CD4-positive, alpha-beta T cell treated with Interleukin-4 for 1 hour (primary cell): ENCODE results near the gene LHFPL2.
A peak's percentile ranks its signal among the peaks of the same experiment; 100 is the strongest.
"Not testable (repeated sequence)": the region's sequence is repeated elsewhere in the genome, so short reads cannot be mapped to it uniquely, and the experiment has no call there.

Experiments used
- DNase-seq, 2 donors: peaks; one replicate each; pipeline ENCODE4 v3.0.0-alpha.2; 2020 to 2022

LHFPL2 gene, protein sequence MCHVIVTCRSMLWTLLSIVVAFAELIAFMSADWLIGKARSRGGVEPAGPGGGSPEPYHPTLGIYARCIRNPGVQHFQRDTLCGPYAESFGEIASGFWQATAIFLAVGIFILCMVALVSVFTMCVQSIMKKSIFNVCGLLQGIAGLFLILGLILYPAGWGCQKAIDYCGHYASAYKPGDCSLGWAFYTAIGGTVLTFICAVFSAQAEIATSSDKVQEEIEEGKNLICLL

GRCh38 chr5:78648359-78649210, at the start of gene LHFPL2:
Gene LHFPL2 (minus strand): TSS chr5:78648772. CDS start chr5:78510213, 138,559 bp downstream.
- peak; percentile 5 to 17 for DNase-seq

GRCh38 chr5:78696637-78697036, 48.1 kb upstream of the LHFPL2 start:
- no peak for DNase-seq

- DNase-seq = not testable (repeated sequence)
Observed at GRCh38 chr5:78696052-78696451, 47.5 kb upstream of the LHFPL2 start.

GRCh38 chr5:78693339-78693738, 44.8 kb upstream of the LHFPL2 start:
- DNase-seq = no peak

DNA sequence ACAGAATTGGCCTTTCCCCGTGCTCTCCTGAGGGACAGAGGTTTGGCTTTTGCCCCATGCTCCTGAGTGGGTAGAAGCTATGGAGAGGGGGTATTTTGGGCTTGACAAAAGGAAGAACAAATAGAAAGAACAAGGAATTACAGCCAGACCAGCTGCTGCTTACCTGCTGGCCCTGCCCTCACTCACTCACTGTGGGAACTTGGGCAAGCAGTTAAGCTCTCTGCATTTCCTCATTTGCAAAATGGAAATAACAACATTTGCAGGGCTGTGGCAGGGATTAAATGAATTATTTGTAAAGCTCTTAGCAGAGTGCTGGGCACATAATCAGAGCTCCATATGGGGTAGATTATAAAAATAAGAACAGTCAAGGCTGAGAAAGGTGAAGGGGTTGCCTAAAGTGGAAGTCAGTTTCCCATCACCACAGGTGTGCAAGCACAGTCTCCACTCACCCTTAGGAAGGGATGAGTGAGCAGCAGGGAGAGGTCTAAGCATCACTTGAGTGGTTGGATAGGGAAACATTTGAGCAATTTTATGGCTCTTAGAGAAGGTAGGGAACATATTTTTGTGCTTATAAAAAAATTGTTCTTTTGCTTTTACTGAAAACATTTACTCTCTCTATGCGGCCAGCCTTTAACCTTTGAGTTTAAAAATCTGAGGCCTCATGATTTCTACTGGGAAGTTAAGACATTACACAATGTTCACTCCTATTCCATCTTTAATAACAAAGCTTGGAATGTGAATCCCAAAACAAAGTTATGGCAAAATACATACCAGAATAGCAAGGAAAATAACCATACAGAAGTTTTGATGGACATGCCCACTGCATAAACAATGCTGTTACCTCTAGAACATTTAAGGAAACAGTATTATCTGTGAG, 42.8 kb upstream of the LHFPL2 start:
- DNase-seq = no peak

- no peak for DNase-seq
Observed at GRCh38 chr5:78690253-78690972, 41.8 kb upstream of the LHFPL2 start.

- no peak for DNase-seq
Observed at GRCh38 chr5:78689540-78690252, 41.1 kb upstream of the LHFPL2 start.

GRCh38 chr5:78687514-78687913, 38.9 kb upstream of the LHFPL2 start:
- DNase-seq = not testable (repeated sequence)

DNA sequence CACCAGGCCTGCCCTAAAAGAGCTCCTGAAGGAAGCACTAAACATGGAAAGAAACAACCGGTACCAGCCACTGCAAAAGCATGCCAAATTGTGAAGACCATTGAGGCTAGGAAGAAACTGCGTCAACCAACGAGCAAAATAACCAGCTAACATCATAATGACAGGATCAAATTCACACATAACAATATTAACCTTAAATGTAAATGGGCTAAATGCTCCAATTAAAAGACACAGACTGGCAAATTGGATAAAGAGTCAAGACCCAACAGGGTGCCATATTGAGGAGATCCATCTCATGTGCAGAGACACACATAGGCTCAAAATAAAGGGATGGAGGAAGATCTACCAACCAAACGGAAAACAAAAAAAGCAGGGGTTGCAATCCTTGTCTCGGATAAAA, 35.3 kb upstream of the LHFPL2 start:
- not testable (repeated sequence) for DNase-seq

DNA sequence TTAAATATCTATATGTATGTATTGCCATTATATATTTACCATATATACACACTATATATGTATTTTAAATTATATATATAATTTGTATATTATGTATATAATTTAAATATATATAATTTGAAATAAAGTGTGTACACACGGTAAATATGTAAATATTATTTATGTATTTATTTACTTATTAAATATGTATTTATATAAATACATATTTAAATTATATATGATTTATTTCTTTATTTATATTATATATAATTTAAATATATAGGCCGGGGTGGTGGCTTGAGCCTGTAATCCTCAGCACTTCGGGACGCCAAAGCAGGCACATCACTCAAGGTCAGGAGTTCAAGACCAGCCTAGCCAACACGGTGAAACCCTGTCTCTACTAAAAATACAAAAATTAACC, 31.3 kb upstream of the LHFPL2 start:
- no peak for DNase-seq

DNA sequence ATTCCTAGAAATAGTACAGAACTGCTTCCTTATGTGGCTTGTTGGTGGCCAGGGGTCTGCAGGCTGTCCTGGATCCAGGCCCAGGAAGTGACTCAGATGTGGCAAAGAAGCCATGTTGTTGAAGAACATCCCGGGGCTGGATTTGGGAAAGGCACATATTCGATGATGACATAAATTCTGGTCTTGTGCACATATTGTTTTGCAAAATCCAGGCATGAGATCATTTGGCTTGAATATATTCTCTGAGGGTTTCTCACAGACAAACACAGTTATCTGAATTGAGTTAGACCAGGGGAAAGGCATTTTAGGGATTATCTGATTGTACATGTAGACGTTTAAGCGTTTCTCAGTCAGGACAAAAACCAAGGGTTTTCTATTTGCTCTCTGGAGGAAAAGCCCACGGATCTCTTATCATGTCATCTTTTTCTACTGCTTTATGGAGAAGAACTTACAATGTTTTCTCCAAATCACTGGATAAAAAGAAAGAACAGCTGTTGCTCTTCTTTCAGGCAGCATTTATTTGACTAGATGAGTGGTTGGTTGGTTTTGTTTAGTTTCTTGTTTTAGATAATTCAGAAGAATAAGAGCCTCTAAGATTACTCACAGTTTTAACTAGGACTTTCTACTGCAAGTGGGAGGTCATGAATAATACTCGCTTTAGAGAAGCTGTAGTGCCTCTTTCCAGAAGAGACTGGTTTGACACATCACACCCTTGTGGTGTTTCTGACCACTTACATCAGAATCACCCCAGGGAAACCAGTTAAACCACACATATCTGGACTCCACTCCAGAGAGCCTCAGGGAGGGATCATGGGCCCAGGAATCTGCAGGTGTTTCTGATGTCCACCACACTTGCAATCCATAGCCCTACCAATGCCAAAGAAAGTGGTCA, 29.5 kb upstream of the LHFPL2 start:
- DNase-seq = no peak

DNA sequence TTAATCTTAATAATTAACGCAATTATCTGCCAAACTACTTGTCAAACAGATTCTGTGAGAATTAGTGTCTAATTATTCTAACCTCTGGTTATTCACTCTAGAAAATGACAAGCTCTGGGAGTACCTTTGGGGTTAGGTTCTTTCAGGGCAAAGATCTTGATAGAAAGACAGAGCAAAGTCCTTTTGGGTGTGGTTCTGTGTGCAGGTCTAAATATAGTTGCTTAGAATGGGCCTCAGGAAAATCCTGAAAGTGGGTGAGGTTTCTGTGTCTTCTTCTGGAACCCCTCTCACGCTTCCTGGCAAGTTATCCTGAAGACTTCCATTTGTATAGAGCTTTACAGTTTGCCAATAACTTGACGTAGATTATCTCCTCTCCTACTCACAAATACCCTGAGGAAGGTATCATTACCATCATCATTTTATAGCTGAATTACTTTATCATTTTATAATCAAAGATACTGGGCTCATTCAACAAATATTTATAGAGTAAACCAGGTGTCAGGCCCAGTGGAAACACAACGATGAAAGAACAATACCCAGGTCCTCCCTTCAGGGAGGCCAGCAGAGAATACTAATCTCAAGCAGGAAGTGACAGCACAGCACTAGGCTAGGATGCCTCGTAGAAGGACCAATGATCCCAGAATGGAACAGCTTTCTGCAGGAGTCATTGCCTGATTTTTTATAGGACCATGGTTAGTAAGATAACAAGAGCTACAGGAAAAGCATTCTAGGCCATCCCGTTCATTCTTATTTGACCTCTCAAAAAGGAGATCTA, 27.6 kb upstream of the LHFPL2 start:
- no peak for DNase-seq

- DNase-seq = not testable (repeated sequence)
Observed at GRCh38 chr5:78673827-78674226, 25.3 kb upstream of the LHFPL2 start.

DNA sequence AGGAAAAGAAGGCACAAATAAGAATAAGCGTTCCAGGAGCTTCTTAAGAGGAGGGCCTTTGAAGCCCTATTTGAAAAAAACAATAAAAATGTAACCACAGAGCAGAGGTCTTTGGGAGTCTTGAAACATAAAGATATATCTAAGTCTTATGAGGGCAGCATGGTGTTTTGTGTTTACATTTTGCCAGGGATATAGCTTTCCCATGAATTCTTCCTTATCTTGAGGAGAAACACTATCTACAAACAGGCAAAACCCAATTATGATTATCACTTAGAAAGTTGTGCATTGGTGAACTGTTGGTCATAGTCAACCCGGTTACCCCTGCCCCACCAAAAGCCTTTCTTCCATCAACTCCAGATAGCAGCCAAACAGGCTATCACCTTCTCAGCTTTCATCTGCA, 23.6 kb upstream of the LHFPL2 start:
- no peak for DNase-seq

DNA sequence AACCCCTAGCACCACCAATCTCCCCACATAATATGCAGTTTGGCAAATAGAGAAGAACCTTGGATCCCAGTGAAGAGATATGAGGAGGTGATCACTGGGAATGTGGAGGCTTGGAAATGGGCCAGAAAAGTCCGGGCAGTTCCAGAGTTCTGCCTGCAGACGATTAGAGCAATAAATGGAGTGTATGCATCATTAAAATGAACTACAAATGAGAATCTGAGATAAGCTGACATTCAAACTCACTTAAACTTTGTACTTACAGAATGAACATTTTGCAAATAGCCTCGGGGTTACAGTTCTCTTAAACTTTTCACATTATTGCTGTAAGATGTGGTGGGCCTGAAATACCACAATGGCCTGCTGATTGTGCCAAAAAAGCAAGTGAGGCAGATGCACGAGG, 23.0 kb upstream of the LHFPL2 start:
- no peak for DNase-seq

- no peak for DNase-seq
Observed at GRCh38 chr5:78670701-78671269, 22.2 kb upstream of the LHFPL2 start.

- DNase-seq = no peak
Observed at GRCh38 chr5:78669331-78669730, 20.8 kb upstream of the LHFPL2 start.

- no peak for DNase-seq
Observed at GRCh38 chr5:78667461-78668103, 19.0 kb upstream of the LHFPL2 start.

GRCh38 chr5:78666975-78667374, 18.4 kb upstream of the LHFPL2 start:
- not testable (repeated sequence) for DNase-seq
